A549 treated with CpdA at 1 μM for 4 hours (cell line): ENCODE measurements around the gene ARPC1A. TPM values are rescaled to one million over a fixed set of nuclear protein-coding genes. Genes with fewer than 3 reads are reported as not detected.

ENCODE experiments used
- total RNA-seq: library from RNA; stranded (reverse); fragments of 200-300 nt; extraction: Qiagen RNA extraction; gene quantifications from 5 replicates; pipeline ENCODE4 v1.2.3, GENCODE V29; 2022; ENCODE audit warnings: low read depth

Gene ARPC1A
- 133 to 146 TPM (median 136 TPM) in 5 replicates for total RNA-seq

DNA sequence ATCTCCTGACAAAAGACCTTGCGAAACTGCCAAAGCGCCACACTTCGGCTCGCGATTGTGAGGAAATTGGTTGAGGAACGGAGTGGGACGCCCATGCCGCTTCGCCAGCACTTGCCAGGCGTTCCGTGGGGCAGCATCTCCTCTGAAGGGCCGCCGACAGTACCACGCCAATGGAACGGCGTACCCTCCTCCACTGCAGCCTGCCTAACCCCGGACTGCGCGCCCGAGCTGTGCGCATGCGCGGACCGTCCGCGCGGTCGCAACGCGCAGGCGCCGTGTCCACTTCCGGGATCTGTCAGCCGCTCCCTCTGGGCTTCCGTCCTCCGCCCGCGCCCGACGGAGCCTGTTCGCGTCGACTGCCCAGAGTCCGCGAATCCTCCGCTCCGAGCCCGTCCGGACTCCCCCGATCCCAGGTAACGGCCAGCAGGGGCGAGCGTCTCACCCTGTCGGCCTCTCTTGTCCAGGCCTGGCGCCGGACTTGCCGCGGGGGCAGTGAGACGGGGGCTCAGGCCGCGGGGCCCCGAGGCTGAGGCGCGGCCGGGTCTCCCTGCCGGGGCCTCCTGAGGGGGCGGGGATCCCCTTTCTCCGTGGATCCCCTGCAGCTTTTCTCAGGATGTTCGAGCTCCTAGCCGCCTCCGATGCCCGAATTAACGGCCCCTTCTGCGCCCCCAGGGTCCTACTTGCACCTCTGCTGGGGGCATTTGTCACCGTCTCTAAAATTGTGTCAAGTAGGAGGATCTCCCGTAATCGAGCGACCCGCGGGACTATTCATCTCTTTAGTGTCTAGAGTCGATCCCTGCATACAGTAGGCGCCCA lies at the start of gene ARPC1A:
Gene ARPC1A (plus strand): TSS at position 307 of the 816 bp plus-strand sequence. CDS start 7,456 bp downstream, outside the sequence.

GRCh38 chr7:99374111-99375064 lies 48.7 kb downstream of the ARPC1A start, which contains the start of gene ARPC1B:
TSS of gene ARPC1B (plus strand) at chr7:99374730. CDS start at chr7:99385715, 10,985 bp downstream.

GRCh38 chr7:99408379-99409191 lies 82.9 kb downstream of the ARPC1A start, which contains the start of the genes BUD31 and PDAP1:
TSS of gene BUD31 (plus strand) at chr7:99408969. CDS start at chr7:99411093, 2,124 bp downstream.
TSS of gene PDAP1 (minus strand) at chr7:99408597. CDS start at chr7:99408548, 49 bp downstream.

Other genes starting within 250 kb of the ARPC1A start
- gene SMURF1, start 181.8 kb upstream of the ARPC1A start, total RNA-seq: 24.1 to 30.3 TPM (median 25.8 TPM) in 5 replicates
- 0.97 to 1.7 TPM (median 1.2 TPM) in 5 replicates for gene KPNA7, start 117.8 kb upstream of the ARPC1A start, total RNA-seq
- gene MYH16, start 53.1 kb upstream of the ARPC1A start, total RNA-seq: 0.64 to 1.0 TPM (median 0.84 TPM) in 5 replicates
- gene ARPC1B, start 48.8 kb downstream of the ARPC1A start, total RNA-seq: 267 to 303 TPM (median 287 TPM) in 5 replicates
- gene PDAP1, start 82.7 kb downstream of the ARPC1A start, total RNA-seq: 169 to 200 TPM (median 181 TPM) in 5 replicates
- 134 to 165 TPM (median 150 TPM) in 5 replicates for gene BUD31, start 83.1 kb downstream of the ARPC1A start, total RNA-seq
- 6.7 to 7.3 TPM (median 6.8 TPM) in 5 replicates for gene PTCD1, start 112.9 kb downstream of the ARPC1A start, total RNA-seq
- 35.0 to 45.7 TPM (median 42.4 TPM) in 5 replicates for gene CPSF4, start 113.0 kb downstream of the ARPC1A start, total RNA-seq
- gene ATP5MF, start 140.3 kb downstream of the ARPC1A start, total RNA-seq: 885 to 1,454 TPM (median 964 TPM) in 5 replicates
- 7.9 to 9.9 TPM (median 8.7 TPM) in 5 replicates for gene ZNF789, start 147.0 kb downstream of the ARPC1A start, total RNA-seq
- gene ZNF394, start 174.4 kb downstream of the ARPC1A start, total RNA-seq: 15.1 to 19.6 TPM (median 18.5 TPM) in 5 replicates
- gene ZKSCAN5, start 178.8 kb downstream of the ARPC1A start, total RNA-seq: 9.0 to 10.3 TPM (median 9.5 TPM) in 5 replicates
- gene FAM200A, start 226.2 kb downstream of the ARPC1A start, total RNA-seq: 5.7 to 6.8 TPM (median 6.0 TPM) in 5 replicates
- gene ZNF655, start 232.7 kb downstream of the ARPC1A start, total RNA-seq: 54.1 to 63.6 TPM (median 57.3 TPM) in 5 replicates